ENCODE results near the gene KCNQ2. TPM values are rescaled to one million over a fixed set of nuclear protein-coding genes. Genes with fewer than 3 reads are reported as not detected.

The KCNQ2 gene
- total RNA-seq, 4 donors from 2014 or later = 0.76 TPM; not detected in 3

- 90% methylated on average over 4 of the region's 8 CpGs for WGBS
- no peaks in the 10 kb centered on the region for H3K36me3 ChIP-seq
- peaks cover 23% of the 10 kb centered on the region for H3K4me1 ChIP-seq
- no peak overlapping the region for H3K27ac ChIP-seq
- H3K4me3 ChIP-seq = no peak overlapping the region
- TF ChIP-seq POLR2A (IDR thresholded peaks at IDR 0.05) = no peak
- TF ChIP-seq EP300 (IDR thresholded peaks at IDR 0.05) = no peak
- no peak for TF ChIP-seq POLR2AphosphoS5 (IDR thresholded peaks at IDR 0.05)
- TF ChIP-seq CTCF (IDR thresholded peaks at IDR 0.05) = no peak
- H3K9me3 ChIP-seq = no peaks in the 10 kb centered on the region
- peaks cover 71% of the 10 kb centered on the region for H3K27me3 ChIP-seq
- DNase-seq (ENCODE audit: low spot score in 2 of 2) = no peak
Measured at GRCh38 chr20:63356511-63356910, 115.9 kb downstream of the KCNQ2 start.

GRCh38 chr20:63355781-63356295, 116.6 kb downstream of the KCNQ2 start:
- Histone ChIP-seq H3K36me3 (no peaks in the 10 kb centered on the region), H3K4me3 (no peak overlapping the region), H3K4me1 (peaks cover 20% of the 10 kb centered on the region), H3K27me3 (peaks cover 64% of the 10 kb centered on the region), H3K9me3 (no peaks in the 10 kb centered on the region), H3K27ac (no peak overlapping the region)
- no peak for DNase-seq (ENCODE audit: low spot score in 2 of 2)
- no peak for TF ChIP-seq POLR2AphosphoS5 (IDR thresholded peaks at IDR 0.05)
- TF ChIP-seq EP300 (IDR thresholded peaks at IDR 0.05) = no peak
- TF ChIP-seq POLR2A (IDR thresholded peaks at IDR 0.05) = no peak
- TF ChIP-seq CTCF (IDR thresholded peaks at IDR 0.05) = no peak
- 88% methylated on average over 6 of the region's 11 CpGs for WGBS

GRCh38 chr20:63354636-63355350, 117.7 kb downstream of the KCNQ2 start:
- peaks cover 56% of the 10 kb centered on the region for H3K27me3 ChIP-seq
- H3K4me1 ChIP-seq = peaks cover 12% of the 10 kb centered on the region
- no peak overlapping the region for H3K4me3 ChIP-seq
- 81% methylated on average over 9 of the region's 25 CpGs for WGBS
- TF ChIP-seq CTCF (IDR thresholded peaks at IDR 0.05) = no peak
- no peak for TF ChIP-seq EP300 (IDR thresholded peaks at IDR 0.05)
- no peak for TF ChIP-seq POLR2AphosphoS5 (IDR thresholded peaks at IDR 0.05)
- no peak for TF ChIP-seq POLR2A (IDR thresholded peaks at IDR 0.05)
- no peak for DNase-seq (ENCODE audit: low spot score in 2 of 2)
- H3K36me3 ChIP-seq = no peaks in the 10 kb centered on the region
- no peak overlapping the region for H3K27ac ChIP-seq
- no peaks in the 10 kb centered on the region for H3K9me3 ChIP-seq

- H3K27me3 ChIP-seq = peaks cover 54% of the 10 kb centered on the region
- no peaks in the 10 kb centered on the region for H3K36me3 ChIP-seq
- H3K27ac ChIP-seq = no peak overlapping the region
- DNase-seq (ENCODE audit: low spot score in 2 of 2) = no peak
- TF ChIP-seq POLR2AphosphoS5 (IDR thresholded peaks at IDR 0.05) (no peak), POLR2A (IDR thresholded peaks at IDR 0.05) (no peak), EP300 (IDR thresholded peaks at IDR 0.05) (no peak)
- H3K4me3 ChIP-seq = no peak overlapping the region
- peaks cover 6% of the 10 kb centered on the region for H3K4me1 ChIP-seq
- no peaks in the 10 kb centered on the region for H3K9me3 ChIP-seq
- WGBS = no CpG with 5 or more reads among the region's 12 CpGs
Measured at GRCh38 chr20:63352811-63353221, 119.6 kb downstream of the KCNQ2 start.

GRCh38 chr20:63351811-63352591, 120.5 kb downstream of the KCNQ2 start:
- TF ChIP-seq CTCF (IDR thresholded peaks at IDR 0.05) = no peak
- no peak for TF ChIP-seq POLR2A (IDR thresholded peaks at IDR 0.05)
- no peak for TF ChIP-seq EP300 (IDR thresholded peaks at IDR 0.05)
- no peak for TF ChIP-seq POLR2AphosphoS5 (IDR thresholded peaks at IDR 0.05)
- peaks cover 54% of the 10 kb centered on the region for H3K27me3 ChIP-seq
- H3K4me1 ChIP-seq = peaks cover 6% of the 10 kb centered on the region
- H3K36me3 ChIP-seq = no peaks in the 10 kb centered on the region
- WGBS = 28% methylated on average over 11 of the region's 28 CpGs
- H3K27ac ChIP-seq = no peak overlapping the region
- H3K4me3 ChIP-seq = no peak overlapping the region
- DNase-seq (ENCODE audit: low spot score in 2 of 2) = no peak
- H3K9me3 ChIP-seq = no peaks in the 10 kb centered on the region
